HG02763 (cell line): ENCODE measurements around the gene ME1.
"Not testable (repeated sequence)": the region's sequence is repeated elsewhere in the genome, so short reads cannot be mapped to it uniquely, and the experiment has no call there.

Experiments used
- ATAC-seq: cut with Tn5 transposase; IDR thresholded peaks from one replicate; pipeline ENCODE4 v1.9.1; 2021; ENCODE audit warnings: mild to moderate bottlenecking, moderate library complexity; ENCODE audit not compliant: unreplicated experiment

The ME1 gene

GRCh38 chr6:83430611-83431544, at the start of gene ME1:
ME1 (minus strand) TSS chr6:83431051; CDS start chr6:83430954, 97 bp downstream.
- ATAC-seq, result peak; percentile 88

GRCh38 chr6:83480470-83480869, 49.6 kb upstream of the ME1 start:
- ATAC-seq, result no peak

GRCh38 chr6:83479389-83479788, 48.5 kb upstream of the ME1 start:
- ATAC-seq, result no peak

GRCh38 chr6:83476971-83477370, 46.1 kb upstream of the ME1 start:
- ATAC-seq, result no peak

GRCh38 chr6:83474309-83474708, 43.5 kb upstream of the ME1 start:
- ATAC-seq, result no peak

GRCh38 chr6:83472767-83473166, 41.9 kb upstream of the ME1 start:
- no peak for ATAC-seq

- ATAC-seq, result no peak
Observed at GRCh38 chr6:83470587-83470986, 39.7 kb upstream of the ME1 start.

GRCh38 chr6:83470001-83470400, 39.1 kb upstream of the ME1 start:
- ATAC-seq, result no peak

GRCh38 chr6:83467620-83468036, 36.8 kb upstream of the ME1 start:
- ATAC-seq, result no peak

- no peak for ATAC-seq
Observed at GRCh38 chr6:83466328-83466727, 35.5 kb upstream of the ME1 start.

GRCh38 chr6:83464381-83465140, 33.7 kb upstream of the ME1 start:
- no peak for ATAC-seq

- ATAC-seq, result no peak
Observed at GRCh38 chr6:83463886-83464285, 33.0 kb upstream of the ME1 start.

- no peak for ATAC-seq
Observed at GRCh38 chr6:83462524-83462923, 31.7 kb upstream of the ME1 start.

GRCh38 chr6:83461438-83461837, 30.6 kb upstream of the ME1 start:
- ATAC-seq, result no peak

GRCh38 chr6:83459663-83460062, 28.8 kb upstream of the ME1 start:
- no peak for ATAC-seq

GRCh38 chr6:83450015-83450414, 19.2 kb upstream of the ME1 start:
- ATAC-seq, result not testable (repeated sequence)

GRCh38 chr6:83444086-83444699, 13.3 kb upstream of the ME1 start:
- ATAC-seq, result not testable (repeated sequence)

GRCh38 chr6:83443516-83443915, 12.7 kb upstream of the ME1 start:
- ATAC-seq, result no peak

GRCh38 chr6:83442752-83443151, 11.9 kb upstream of the ME1 start:
- ATAC-seq, result no peak

- no peak for ATAC-seq
Observed at GRCh38 chr6:83439201-83439600, 8.3 kb upstream of the ME1 start.

GRCh38 chr6:83436674-83437073, 5.8 kb upstream of the ME1 start:
- ATAC-seq, result no peak
